ENCODE data around the gene URAD. TPM values are rescaled to one million over a fixed set of nuclear protein-coding genes. Genes with fewer than 3 reads are reported as not detected.
"Not testable (repeated sequence)": the region's sequence is repeated elsewhere in the genome, so short reads cannot be mapped to it uniquely, and the experiment has no call there.

URAD gene
- total RNA-seq, 1 donor, result not detected

DNA sequence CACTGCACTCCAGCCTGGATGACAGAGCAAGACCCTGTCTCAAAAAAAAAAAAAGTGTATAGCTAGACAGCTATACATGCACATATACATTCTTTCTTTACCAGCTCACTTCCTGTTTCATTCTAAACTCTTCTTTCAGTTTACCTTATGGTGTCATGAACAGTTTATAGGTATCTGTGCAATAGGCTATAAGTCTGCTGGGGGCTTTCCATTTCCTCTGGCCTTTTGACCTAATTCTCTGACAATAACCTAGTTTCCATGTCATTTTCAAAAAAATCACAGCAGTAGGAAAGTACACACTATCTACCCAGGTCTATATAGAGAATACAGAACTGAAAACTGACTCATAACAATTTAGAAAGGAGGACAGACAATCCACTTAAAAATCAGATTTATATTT, 24.4 kb upstream of the URAD start:
- TF ChIP-seq, protein P1, sequence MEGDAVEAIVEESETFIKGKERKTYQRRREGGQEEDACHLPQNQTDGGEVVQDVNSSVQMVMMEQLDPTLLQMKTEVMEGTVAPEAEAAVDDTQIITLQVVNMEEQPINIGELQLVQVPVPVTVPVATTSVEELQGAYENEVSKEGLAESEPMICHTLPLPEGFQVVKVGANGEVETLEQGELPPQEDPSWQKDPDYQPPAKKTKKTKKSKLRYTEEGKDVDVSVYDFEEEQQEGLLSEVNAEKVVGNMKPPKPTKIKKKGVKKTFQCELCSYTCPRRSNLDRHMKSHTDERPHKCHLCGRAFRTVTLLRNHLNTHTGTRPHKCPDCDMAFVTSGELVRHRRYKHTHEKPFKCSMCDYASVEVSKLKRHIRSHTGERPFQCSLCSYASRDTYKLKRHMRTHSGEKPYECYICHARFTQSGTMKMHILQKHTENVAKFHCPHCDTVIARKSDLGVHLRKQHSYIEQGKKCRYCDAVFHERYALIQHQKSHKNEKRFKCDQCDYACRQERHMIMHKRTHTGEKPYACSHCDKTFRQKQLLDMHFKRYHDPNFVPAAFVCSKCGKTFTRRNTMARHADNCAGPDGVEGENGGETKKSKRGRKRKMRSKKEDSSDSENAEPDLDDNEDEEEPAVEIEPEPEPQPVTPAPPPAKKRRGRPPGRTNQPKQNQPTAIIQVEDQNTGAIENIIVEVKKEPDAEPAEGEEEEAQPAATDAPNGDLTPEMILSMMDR (IDR thresholded peaks at IDR 0.05; ENCODE audit: extremely low read depth, low read depth, low read length), result no peak
- Histone ChIP-seq H3K9me3 (ENCODE audit: low read depth, low read length) (no peaks in the 10 kb centered on the region), H3K4me2 (ENCODE audit: insufficient read depth, low read length) (no peak overlapping the region), H3K4me1 (ENCODE audit: insufficient read depth, low read length) (no peaks in the 10 kb centered on the region), H3K27ac (ENCODE audit: low read depth, low read length) (no peak overlapping the region), H3K79me2 (ENCODE audit: insufficient read depth, low read length) (no peaks in the 10 kb centered on the region), H2AFZ (ENCODE audit: low read length) (no peak overlapping the region), H3K4me3 (ENCODE audit: insufficient read depth, low read length) (no peak overlapping the region), H3K27me3 (ENCODE audit: insufficient read depth, low read length) (no peaks in the 10 kb centered on the region), H3K36me3 (ENCODE audit: insufficient read depth, low read length) (no peaks in the 10 kb centered on the region), H4K20me1 (ENCODE audit: insufficient read depth, low read length) (no peaks in the 10 kb centered on the region)
- no peak for DNase-seq (ENCODE audit: insufficient read length, low spot score, missing footprints)

DNA sequence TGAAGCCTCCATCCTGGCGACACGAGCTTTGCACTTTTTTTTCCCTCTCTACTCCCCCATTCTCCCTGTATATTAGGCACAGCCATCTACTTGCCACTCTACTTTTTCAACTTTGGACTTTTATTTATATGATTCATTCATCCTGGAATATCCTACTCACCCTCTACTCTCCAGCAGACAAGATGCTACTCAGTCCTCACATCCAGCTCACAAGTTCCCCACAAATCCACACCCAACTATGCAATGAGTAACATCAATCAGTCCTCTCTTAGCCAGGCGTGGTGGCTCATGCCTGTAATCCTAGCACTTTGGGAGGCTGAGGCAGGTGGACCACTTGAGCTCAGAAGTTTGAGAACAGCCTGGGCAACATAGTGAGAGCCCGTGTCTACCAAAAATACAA, 23.9 kb upstream of the URAD start:
- Histone ChIP-seq H3K4me3 (ENCODE audit: insufficient read depth, low read length) (no peak overlapping the region), H4K20me1 (ENCODE audit: insufficient read depth, low read length) (no peaks in the 10 kb centered on the region), H3K27me3 (ENCODE audit: insufficient read depth, low read length) (no peaks in the 10 kb centered on the region), H2AFZ (ENCODE audit: low read length) (no peak overlapping the region), H3K4me2 (ENCODE audit: insufficient read depth, low read length) (no peak overlapping the region), H3K27ac (ENCODE audit: low read depth, low read length) (no peak overlapping the region), H3K4me1 (ENCODE audit: insufficient read depth, low read length) (no peaks in the 10 kb centered on the region), H3K36me3 (ENCODE audit: insufficient read depth, low read length) (no peaks in the 10 kb centered on the region), H3K9me3 (ENCODE audit: low read depth, low read length) (no peaks in the 10 kb centered on the region), H3K79me2 (ENCODE audit: insufficient read depth, low read length) (no peaks in the 10 kb centered on the region)
- no peak for DNase-seq (ENCODE audit: insufficient read length, low spot score, missing footprints)
- TF ChIP-seq, protein P1 (IDR thresholded peaks at IDR 0.05; ENCODE audit: extremely low read depth, low read depth, low read length), result no peak

DNA sequence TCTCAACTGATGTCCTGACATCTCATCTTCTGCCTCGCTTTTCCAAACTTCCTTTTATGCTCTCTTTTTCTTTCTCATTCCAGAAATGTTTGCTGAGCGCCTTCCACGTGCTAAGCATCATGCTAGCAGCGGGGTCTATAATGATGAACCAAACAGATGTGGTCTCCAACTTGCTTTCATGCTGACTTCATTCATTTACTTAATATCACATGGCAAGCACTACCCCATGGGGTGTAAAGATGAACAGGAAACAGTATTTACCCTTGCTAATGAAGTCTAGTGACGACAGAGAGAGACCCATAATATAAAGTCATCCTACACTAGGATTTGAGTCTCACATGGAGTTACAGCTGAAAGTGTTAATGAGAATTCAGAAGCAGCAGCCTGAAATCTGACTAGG, 21.6 kb upstream of the URAD start:
- no peak for DNase-seq (ENCODE audit: insufficient read length, low spot score, missing footprints)
- no peaks in the 10 kb centered on the region for H3K4me1 ChIP-seq (ENCODE audit: insufficient read depth, low read length)
- H3K36me3 ChIP-seq (ENCODE audit: insufficient read depth, low read length), result no peaks in the 10 kb centered on the region
- no peak overlapping the region for H2AFZ ChIP-seq (ENCODE audit: low read length)
- H4K20me1 ChIP-seq (ENCODE audit: insufficient read depth, low read length), result no peaks in the 10 kb centered on the region
- no peaks in the 10 kb centered on the region for H3K27me3 ChIP-seq (ENCODE audit: insufficient read depth, low read length)
- no peak overlapping the region for H3K27ac ChIP-seq (ENCODE audit: low read depth, low read length)
- H3K4me3 ChIP-seq (ENCODE audit: insufficient read depth, low read length), result no peak overlapping the region
- no peaks in the 10 kb centered on the region for H3K79me2 ChIP-seq (ENCODE audit: insufficient read depth, low read length)
- H3K9me3 ChIP-seq (ENCODE audit: low read depth, low read length), result no peaks in the 10 kb centered on the region
- TF ChIP-seq, protein P1 (IDR thresholded peaks at IDR 0.05; ENCODE audit: extremely low read depth, low read depth, low read length), result no peak
- H3K4me2 ChIP-seq (ENCODE audit: insufficient read depth, low read length), result no peak overlapping the region

DNA sequence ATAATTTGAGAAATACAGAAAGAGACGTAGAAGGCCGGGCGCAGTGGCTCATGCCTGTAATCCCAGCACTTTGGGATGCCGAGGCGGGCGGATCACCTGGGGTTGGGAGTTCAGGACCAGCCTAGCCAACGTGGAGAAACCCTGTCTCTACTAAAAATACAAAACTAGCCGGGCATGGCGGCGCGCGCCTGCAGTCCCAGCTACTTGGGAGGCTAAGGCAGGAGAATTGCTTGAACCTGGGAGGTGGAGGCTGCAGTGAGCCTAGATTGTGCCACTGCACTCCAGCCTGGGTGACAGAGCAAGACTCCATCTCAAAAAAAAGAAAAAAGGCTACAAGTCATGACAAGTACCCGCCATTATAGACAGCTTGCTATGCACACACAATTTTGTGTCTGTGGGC, 16.5 kb upstream of the URAD start:
- H4K20me1 ChIP-seq (ENCODE audit: insufficient read depth, low read length); H3K4me1 ChIP-seq (ENCODE audit: insufficient read depth, low read length); DNase-seq (ENCODE audit: insufficient read length, low spot score, missing footprints): not testable (repeated sequence)

More for the DNA sequence above, 16.5 kb upstream of the URAD start:
- H3K4me3 ChIP-seq (ENCODE audit: insufficient read depth, low read length); H3K27me3 ChIP-seq (ENCODE audit: insufficient read depth, low read length); H3K79me2 ChIP-seq (ENCODE audit: insufficient read depth, low read length); H3K36me3 ChIP-seq (ENCODE audit: insufficient read depth, low read length); H3K9me3 ChIP-seq (ENCODE audit: low read depth, low read length); H3K4me2 ChIP-seq (ENCODE audit: insufficient read depth, low read length); H2AFZ ChIP-seq (ENCODE audit: low read length); H3K27ac ChIP-seq (ENCODE audit: low read depth, low read length): not testable (repeated sequence)
